GM21576 (cell line): Measurements from ENCODE around the gene TESMIN.

Source experiments
- ATAC-seq: cut with Tn5 transposase; IDR thresholded peaks from one replicate; pipeline ENCODE4 v1.9.1; 2021; ENCODE audit warnings: mild to moderate bottlenecking, moderate library complexity; ENCODE audit not compliant: unreplicated experiment

TESMIN gene, protein sequence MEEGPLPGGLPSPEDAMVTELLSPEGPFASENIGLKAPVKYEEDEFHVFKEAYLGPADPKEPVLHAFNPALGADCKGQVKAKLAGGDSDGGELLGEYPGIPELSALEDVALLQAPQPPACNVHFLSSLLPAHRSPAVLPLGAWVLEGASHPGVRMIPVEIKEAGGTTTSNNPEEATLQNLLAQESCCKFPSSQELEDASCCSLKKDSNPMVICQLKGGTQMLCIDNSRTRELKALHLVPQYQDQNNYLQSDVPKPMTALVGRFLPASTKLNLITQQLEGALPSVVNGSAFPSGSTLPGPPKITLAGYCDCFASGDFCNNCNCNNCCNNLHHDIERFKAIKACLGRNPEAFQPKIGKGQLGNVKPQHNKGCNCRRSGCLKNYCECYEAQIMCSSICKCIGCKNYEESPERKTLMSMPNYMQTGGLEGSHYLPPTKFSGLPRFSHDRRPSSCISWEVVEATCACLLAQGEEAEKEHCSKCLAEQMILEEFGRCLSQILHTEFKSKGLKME

DNA sequence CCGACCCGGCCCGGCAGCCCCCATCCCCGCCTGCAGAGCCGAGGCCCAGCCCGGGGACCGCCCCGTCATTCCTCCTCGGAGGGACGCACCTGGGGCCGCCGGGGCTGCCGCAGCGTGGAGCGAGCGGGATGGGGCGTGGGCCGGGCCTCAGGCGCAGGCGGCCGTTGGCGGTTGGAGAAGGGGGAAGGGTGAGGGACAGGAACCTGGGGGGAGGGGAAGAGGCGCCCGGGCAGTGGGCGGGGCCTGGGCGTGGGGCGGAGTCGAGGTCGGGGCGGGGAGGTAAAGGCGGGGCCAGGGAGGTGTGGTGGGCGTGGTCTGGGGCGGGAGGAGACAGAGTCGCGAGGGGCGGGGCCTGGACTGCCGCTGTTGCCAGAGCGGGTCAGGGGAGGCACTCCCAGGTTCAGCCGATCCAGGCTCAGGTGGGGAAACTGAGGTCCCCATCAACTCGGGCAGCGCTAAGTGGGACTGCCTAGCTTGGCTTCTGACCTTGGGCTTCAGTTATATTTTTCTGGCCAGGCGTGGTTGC lies at the start of gene TESMIN:
TSS of gene TESMIN (minus strand) at position 190 of the 526 bp plus-strand sequence. CDS start 860 bp downstream, outside the sequence.
- ATAC-seq = no peak

DNA sequence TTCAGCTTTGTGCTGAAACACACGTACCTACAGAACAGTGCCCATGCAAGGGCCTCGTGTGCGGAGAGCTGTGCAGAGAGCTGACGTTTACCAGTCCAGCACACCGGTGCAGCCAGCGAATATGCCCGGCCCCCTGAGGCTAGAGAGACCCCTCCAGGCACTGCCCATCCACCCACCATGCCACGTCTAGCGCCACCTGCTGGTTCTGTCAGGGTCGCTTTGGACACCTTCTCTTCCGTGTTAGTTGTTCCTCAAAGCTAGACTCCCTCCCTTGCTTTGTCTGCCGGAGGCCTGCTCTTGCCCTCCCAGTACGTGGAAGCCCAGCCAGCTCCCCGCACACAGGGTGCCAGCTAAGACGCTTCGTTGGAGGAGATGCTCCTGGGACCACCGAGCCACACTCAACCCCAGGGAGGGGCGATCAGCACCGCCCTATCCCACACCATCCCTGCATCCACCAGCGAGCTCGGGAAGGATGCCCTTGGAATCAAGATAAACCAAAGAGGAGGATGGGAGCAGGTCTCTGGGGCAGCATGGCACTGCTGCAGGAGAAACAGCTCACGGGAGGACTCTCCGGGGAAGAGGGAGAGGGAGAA lies 47.0 kb upstream of the TESMIN start:
- no peak for ATAC-seq

GRCh38 chr11:68796801-68797200 lies 45.5 kb upstream of the TESMIN start:
- ATAC-seq = no peak

DNA sequence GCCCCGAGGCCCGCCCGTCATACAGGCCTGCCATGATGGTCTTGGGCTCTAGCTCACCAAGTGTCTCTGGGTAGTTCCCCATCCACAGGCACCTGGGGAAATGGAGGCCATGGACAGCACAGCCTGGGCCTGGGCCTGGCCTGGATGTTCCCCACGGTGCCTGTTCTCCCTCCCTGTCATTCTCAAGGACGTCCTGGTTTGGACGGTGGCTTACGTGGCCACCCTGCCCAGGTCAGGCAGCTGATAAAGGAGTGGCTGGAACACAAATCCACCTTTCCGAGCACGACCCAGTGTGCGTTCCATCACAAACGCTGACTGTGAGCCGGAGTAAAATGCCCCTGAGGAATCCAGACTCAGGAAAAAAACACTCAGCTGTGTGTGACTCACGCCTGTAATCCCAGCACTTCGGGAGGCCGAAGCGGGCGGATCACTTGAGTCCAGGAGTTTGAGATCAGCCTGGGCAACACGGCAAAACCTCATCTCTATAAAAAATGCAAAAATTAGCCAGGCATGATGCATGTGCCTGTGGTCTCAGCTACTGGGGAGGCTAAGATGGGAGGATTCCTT lies 41.2 kb upstream of the TESMIN start:
- no peak for ATAC-seq

GRCh38 chr11:68784653-68785052 lies 33.3 kb upstream of the TESMIN start:
- no peak for ATAC-seq

- ATAC-seq = no peak
Measured at GRCh38 chr11:68783216-68783821, 32.0 kb upstream of the TESMIN start.

DNA sequence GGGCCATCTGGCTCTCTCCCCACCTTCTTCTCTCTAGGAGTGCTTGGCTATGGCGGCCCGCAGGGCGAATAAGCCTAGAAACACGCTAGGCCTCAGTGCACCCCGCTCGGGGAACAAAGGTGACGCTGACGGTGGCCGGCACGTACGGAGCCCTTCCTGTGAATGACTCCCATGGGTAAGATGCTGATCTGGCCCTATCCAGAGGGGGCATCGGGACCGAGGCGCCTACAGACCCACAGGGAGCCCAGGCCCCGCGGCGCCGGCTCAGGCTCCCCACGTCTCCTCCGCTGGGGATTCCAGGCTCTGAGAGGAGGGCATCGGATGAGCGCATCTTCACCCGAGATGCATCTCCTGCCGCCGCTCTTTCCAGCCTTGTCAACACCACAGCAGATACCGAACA lies 31.4 kb upstream of the TESMIN start:
- no peak for ATAC-seq

GRCh38 chr11:68780829-68781228 lies 29.5 kb upstream of the TESMIN start:
- ATAC-seq = no peak

- ATAC-seq = no peak
Measured at GRCh38 chr11:68778205-68778604, 26.9 kb upstream of the TESMIN start.

DNA sequence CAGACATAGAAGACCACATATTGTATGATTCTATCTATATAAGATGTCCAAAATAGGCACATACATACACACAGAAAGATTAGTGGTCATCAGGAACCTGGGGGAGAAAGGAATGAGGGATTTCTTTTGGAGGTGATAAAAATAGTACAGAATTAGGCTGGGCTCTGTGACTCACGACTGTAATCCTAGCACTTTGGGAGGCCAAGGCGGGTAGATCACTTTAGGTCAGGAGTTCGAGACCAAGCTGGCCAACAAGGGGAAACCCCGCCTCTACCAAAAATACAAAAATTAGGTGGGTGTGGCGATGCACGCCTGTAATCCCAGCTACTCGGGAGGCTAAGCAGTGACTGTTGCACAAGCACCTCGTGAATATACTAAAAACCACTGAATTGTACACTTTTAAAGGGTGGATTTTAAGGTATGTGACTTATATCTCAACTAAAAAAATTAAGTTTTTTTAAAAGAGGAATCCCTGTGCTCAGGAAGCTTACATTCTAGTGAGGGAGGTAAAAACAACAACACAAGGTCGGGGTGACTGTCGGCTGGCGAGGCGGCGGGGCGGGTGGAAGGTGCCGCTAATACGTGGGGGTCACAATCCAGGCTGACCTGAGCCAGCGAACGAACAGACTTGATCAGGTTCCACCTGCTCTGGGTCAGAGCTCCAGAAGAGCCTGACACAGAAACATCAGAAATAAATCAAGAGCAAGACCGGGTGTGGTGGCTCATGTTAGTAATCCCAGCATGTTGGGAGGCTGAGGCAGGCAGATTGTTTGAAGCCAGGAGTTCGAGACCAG lies 25.3 kb upstream of the TESMIN start:
- no peak for ATAC-seq

- no peak for ATAC-seq
Measured at GRCh38 chr11:68775951-68776388, 24.6 kb upstream of the TESMIN start.

- ATAC-seq = no peak
Measured at GRCh38 chr11:68774194-68774585, 22.9 kb upstream of the TESMIN start.

- no peak for ATAC-seq
Measured at GRCh38 chr11:68773521-68774193, 22.3 kb upstream of the TESMIN start.

DNA sequence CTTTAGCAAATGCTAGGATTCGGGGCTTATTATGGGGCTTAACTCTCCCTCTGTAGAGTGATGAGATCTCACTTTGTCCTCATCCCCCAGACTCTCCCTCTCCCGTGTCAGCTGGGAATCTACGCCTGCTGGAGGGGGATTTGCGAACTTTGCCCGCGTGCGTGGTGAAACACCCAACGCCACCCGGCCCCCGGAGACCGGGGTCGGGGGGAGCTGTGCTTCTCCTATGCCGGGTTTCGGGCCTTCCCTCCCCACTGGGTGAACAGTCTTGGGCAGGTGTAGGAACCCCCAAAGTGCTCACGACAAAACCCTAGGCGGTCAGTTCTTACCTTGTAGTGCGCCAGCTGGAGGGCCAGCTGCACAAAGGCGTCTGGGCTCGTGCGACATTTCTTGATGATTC lies 21.6 kb upstream of the TESMIN start:
- ATAC-seq = no peak

DNA sequence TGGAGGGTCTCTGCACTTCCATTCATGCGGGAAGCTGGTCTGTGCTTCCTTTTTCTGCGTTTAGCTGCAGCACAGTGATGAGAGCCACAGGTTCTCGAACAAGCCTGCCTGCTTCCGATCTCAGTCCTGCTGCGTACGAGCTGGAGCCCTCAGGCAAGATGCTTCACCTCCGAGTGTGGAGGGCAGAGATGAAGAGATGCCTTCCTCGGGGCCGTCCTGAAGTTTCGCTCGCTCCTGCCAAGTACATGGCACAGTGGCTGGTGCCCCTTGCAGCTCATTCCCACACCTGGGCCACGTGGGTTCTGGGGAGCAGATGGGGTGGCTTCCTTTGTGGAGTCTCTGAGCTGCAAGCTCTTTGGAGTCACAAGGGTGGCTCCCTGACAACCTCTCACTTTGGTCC lies 19.5 kb upstream of the TESMIN start:
- ATAC-seq = no peak

DNA sequence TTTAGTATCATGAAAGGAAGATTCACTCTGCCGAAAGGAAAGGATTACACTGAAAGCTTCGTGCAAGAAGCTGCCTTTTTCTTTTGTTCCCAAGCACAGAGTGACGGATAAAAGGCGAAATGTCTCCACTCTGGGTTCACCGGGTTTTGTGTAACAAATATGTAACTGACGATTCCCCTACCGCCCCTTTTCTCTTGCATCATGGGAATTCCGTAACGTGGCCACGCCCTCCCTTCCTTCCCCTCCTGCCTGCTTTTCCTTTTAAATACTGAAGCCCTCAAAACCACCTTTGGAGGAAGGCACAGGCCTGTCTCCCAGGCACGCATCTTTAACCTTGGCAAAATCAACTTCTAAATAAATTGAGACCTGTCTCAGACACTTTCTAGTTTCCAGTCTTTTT lies 16.4 kb upstream of the TESMIN start:
- ATAC-seq = no peak

GRCh38 chr11:68766786-68767185 lies 15.5 kb upstream of the TESMIN start:
- ATAC-seq = no peak

DNA sequence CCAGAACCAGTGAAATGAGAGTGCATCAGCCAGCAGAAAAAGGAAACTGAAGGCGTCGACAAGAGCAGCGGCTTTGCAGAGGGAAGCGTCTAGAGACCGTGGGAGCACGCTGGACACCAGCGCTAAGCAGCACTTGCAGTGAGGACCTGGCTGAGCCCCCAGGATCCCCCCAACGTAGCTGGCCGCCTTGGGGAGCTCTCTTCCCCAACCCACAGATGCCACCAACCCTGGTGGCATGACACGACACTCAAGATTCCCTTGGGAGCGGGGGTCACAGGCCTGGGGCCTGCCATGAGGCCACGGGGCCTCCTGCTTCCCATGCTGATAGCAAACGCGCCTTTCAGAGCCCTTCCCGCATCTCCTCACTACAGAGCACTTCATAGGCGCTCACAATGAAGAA lies 13.4 kb upstream of the TESMIN start:
- no peak for ATAC-seq

- ATAC-seq = no peak
Measured at GRCh38 chr11:68763926-68764657, 12.8 kb upstream of the TESMIN start.
